Uterus (tissue), 2 donors: ENCODE data around the gene MAP3K20.

ENCODE experiments used
- CTCF ChIP-seq, 4 experiments: fragments of 200-600 bp in 2 of 4; fragments of 450-650 bp in 2 of 4; sonication (generic) in 2 of 4; IDR thresholded peaks; one replicate each; pipeline ENCODE4 v1.5.1; 2016 to 2019; ENCODE audit warnings: antibody characterized with exemption in 4 of 4, mild to moderate bottlenecking in 2 of 4, moderate library complexity in 1 of 4
- POLR2A ChIP-seq, 2 donors: fragments of 450-650 bp; IDR thresholded peaks; one replicate each; pipeline ENCODE4 v1.6.1; 2016; ENCODE audit warnings: antibody characterized with exemption in 2 of 2, mild to moderate bottlenecking in 1 of 2, moderate library complexity in 1 of 2

GRCh38 chr2:173213181-173213580 is 137.5 kb downstream of the MAP3K20 start:
- TF ChIP-seq CTCF (IDR thresholded peaks at IDR 0.05) (no peak), POLR2A (IDR thresholded peaks at IDR 0.05) (no peak)
